ENCODE measurements around the gene FOXC1. TPM values are rescaled to one million over a fixed set of nuclear protein-coding genes. Genes with fewer than 3 reads are reported as not detected.

FOXC1 gene
- total RNA-seq, 1 donor = 2.2 TPM

DNA sequence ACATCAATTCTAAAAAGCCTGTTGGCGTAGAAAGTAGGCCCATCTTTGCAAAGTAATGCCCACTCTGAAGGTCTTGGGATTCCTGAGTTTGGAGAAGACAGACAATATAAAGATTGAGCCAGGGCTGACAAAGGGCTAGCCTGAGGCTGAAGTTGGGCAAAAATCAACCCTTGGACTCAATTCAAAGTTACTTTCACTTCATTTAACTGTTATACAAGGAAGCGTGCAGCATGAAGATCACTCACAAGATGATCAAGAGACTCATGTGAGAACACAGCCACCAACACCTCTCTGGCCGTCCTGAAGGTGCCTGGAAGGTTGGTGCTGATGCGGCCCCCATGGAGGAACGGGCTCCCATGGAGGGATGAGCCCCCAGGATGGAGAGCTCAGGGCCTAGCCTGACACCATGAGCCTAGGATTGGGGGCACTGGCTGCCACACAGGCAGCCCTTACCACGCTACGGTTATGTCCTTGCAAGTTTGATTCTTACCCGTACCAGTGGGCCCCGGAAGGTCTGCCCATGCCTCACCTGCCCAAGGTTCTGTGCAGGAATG is 26.6 kb downstream of the FOXC1 start:
- DNase-seq (ENCODE audit: low read depth) = no peak
- TF ChIP-seq, protein P1, sequence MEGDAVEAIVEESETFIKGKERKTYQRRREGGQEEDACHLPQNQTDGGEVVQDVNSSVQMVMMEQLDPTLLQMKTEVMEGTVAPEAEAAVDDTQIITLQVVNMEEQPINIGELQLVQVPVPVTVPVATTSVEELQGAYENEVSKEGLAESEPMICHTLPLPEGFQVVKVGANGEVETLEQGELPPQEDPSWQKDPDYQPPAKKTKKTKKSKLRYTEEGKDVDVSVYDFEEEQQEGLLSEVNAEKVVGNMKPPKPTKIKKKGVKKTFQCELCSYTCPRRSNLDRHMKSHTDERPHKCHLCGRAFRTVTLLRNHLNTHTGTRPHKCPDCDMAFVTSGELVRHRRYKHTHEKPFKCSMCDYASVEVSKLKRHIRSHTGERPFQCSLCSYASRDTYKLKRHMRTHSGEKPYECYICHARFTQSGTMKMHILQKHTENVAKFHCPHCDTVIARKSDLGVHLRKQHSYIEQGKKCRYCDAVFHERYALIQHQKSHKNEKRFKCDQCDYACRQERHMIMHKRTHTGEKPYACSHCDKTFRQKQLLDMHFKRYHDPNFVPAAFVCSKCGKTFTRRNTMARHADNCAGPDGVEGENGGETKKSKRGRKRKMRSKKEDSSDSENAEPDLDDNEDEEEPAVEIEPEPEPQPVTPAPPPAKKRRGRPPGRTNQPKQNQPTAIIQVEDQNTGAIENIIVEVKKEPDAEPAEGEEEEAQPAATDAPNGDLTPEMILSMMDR (IDR thresholded peaks at IDR 0.05; ENCODE audit: insufficient read depth, low read depth, low read length) = no peak
- no peak overlapping the region for H3K4me3 ChIP-seq (ENCODE audit: low read depth, low read length)

DNA sequence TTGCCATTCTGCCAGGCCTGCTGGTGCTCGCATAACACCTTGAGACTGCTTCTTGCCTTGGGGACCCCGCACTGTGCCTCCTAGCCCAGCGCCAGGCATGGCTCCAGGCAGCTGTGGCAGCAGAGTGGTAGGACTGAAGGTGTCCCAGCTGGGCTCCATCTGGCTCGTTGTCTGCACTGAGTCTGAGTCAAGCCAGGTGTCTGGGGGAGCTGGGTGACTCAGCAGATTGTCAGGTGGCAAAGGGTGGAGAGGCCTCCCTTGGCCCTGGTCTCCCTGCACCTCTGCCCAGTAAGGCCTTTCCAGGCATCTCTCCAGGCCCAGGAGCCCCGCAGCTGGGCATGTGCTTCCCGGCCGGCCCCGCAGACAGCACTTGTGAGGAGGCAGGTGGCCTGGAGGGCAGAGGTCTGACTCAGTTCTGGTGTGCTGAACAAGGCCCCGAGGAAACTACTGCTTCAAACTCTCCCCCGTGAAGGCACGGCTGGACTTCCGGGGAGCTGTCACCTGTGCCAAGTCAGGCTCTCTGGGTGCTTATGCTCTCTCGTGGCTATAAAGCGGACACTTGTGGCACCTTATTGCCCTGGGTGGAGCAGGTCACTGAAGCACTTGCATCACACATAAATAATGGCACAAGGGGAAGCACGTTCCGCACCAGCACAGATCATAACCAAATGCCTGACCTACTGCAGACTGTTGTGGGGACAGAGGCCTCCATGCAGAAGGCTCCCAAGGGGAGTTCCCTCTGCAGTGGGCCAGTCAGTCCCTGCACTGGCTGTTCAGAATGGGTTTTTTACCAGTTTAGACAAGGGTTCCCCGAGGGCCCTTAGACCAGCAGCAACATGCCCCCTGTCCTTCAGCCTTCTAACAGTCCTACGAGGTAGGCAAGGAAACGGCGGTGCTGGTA is 27.5 kb downstream of the FOXC1 start:
- DNase-seq (ENCODE audit: low read depth) = no peak
- H3K4me3 ChIP-seq (ENCODE audit: low read depth, low read length) = no peak overlapping the region
- TF ChIP-seq, protein P1 (IDR thresholded peaks at IDR 0.05; ENCODE audit: insufficient read depth, low read depth, low read length) = no peak

- H3K4me3 ChIP-seq (ENCODE audit: low read depth, low read length) = no peak overlapping the region
- TF ChIP-seq, protein P1 (IDR thresholded peaks at IDR 0.05; ENCODE audit: insufficient read depth, low read depth, low read length) = no peak
- no peak for DNase-seq (ENCODE audit: low read depth)
Observed at GRCh38 chr6:1639430-1639829, 29.7 kb downstream of the FOXC1 start.

- no peak for DNase-seq (ENCODE audit: low read depth)
- TF ChIP-seq, protein P1 (IDR thresholded peaks at IDR 0.05; ENCODE audit: insufficient read depth, low read depth, low read length) = no peak
- no peak overlapping the region for H3K4me3 ChIP-seq (ENCODE audit: low read depth, low read length)
Observed at GRCh38 chr6:1640476-1640875, 30.8 kb downstream of the FOXC1 start.

DNA sequence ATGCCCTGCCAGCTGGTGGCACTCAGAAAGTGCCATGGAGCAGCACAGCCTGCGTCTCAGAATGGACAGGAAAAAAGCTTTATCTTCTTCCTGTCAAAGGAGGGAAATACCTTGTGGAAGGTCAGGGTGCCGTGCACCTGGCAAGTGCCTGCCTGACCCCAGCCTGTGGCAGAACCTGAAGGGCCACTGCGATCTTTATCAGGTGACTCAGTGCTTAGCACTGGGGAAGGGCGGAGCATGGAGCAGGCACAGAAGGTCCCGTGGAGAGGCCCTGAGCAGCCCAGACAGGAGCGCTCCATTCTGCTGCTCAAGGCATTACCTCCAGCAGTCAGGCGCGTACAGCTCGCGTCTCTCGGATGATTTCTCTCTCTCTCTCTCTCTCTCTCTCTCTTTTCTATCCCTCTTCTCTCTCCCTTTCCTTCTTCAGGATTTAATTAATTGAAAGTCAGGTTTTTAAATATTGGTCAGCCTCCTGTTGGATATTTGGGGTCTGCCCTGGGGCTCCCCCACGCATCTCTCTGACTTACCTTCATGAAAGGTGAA is 31.7 kb downstream of the FOXC1 start:
- no peak for DNase-seq (ENCODE audit: low read depth)
- TF ChIP-seq, protein P1 (IDR thresholded peaks at IDR 0.05; ENCODE audit: insufficient read depth, low read depth, low read length) = no peak
- no peak overlapping the region for H3K4me3 ChIP-seq (ENCODE audit: low read depth, low read length)

DNA sequence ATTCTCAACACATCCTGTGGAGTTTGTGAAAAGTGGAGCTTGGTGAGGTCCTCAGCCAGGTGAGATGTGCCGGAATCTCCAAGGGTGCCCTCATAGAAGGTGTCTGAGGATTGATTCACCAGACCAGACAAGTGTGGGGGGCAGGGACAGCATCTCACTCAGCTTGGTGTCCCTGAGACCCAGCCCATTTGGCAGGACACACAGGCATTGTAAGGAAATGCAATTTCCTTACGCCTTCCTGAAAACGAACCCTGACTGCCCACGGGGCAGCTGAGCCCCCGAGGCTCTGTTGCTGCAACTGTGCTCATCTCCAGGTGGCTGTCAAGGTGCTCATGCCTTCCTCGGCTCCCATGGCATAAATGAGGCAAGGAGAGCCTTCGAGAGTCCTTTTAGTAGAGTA is 33.4 kb downstream of the FOXC1 start:
- no peak overlapping the region for H3K4me3 ChIP-seq (ENCODE audit: low read depth, low read length)
- TF ChIP-seq, protein P1 (IDR thresholded peaks at IDR 0.05; ENCODE audit: insufficient read depth, low read depth, low read length) = no peak
- no peak for DNase-seq (ENCODE audit: low read depth)

All from fibroblast of villous mesenchyme (primary cell).